ENCODE results near the gene CSRNP2. TPM values are rescaled to one million over a fixed set of nuclear protein-coding genes. Genes with fewer than 3 reads are reported as not detected.
A peak's percentile ranks its signal among the peaks of the same experiment; 100 is the strongest.

Gene CSRNP2
- total and polyA plus RNA-seq, 2 of the 13 experiments (the other 11 are each of a cell fraction or from before 2014, with no cell fraction given): 4.8 to 7.3 TPM

DNA sequence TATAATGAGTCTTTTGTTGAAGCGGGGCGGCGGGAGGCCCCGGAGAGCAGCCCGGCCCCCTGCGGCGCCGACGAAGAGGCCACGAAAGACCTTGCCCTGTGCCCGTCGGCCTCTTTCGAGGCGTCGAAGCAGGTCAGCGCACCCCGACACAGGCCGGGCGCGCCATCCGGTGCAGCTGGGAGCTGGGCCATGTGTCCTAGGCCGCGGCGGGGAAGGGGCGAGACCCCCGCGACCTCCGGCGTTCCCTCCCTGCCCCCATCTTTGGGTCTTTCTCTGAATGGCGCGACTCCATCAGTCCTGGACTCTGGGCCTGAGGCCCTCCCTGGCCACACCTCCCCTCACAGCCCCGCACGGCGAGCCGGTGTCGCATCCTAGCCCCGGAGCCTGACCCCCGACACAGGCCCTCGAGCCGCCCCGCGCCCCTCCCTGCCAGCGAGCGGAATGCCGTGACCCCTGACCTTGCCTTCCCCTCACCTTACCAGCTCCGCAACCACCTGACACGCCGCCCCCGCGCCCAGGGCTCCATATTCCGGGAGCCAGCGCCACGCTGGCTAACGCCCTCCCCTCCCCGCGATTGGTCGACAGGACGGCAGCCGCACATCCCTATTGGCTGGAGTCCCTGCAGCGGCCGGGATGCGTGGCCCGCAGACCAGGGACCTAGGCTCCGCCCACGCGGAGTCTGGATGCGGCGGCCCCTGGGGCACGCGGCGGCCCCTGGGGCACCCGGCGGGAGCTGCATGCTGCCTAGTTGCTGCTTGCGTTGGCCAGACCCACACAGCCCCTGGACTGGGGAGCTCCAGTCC, 57.4 kb downstream of the CSRNP2 start, which contains the start of gene SLC11A2 (continued):
- no peak for TF ChIP-seq ZNF556 (CRISPR knock-in tag; IDR thresholded peaks at IDR 0.05; ENCODE audit: borderline replicate concordance)
- 0 out of 2 replicates have a peak, but pooled peaks have one; percentile 33 for TF ChIP-seq RELA (CRISPR knock-in tag; IDR thresholded peaks at IDR 0.05)
- TF ChIP-seq ZNF607 (CRISPR knock-in tag; IDR thresholded peaks at IDR 0.05; ENCODE audit: borderline replicate concordance): peak; percentile 97
- TF ChIP-seq THAP11 (CRISPR knock-in tag; IDR thresholded peaks at IDR 0.05): peak; percentile 69
- no peak for TF ChIP-seq RNF219 (CRISPR knock-in tag; IDR thresholded peaks at IDR 0.05)
- TF ChIP-seq CHD4 (IDR thresholded peaks at IDR 0.05; ENCODE audit: borderline replicate concordance, low read length): no peak
- 0 out of 2 replicates have a peak, but pooled peaks have one; percentile 21 for TF ChIP-seq ZNF615 (CRISPR knock-in tag; IDR thresholded peaks at IDR 0.05; ENCODE audit: borderline replicate concordance)
- TF ChIP-seq ZZZ3 (CRISPR knock-in tag; IDR thresholded peaks at IDR 0.05; ENCODE audit: borderline replicate concordance): no peak
- no peak for TF ChIP-seq SCMH1 (CRISPR knock-in tag; IDR thresholded peaks at IDR 0.05; ENCODE audit: borderline replicate concordance)
- TF ChIP-seq HIVEP1 (CRISPR knock-in tag; IDR thresholded peaks at IDR 0.05): peak; percentile 89
- TF ChIP-seq, protein P1, sequence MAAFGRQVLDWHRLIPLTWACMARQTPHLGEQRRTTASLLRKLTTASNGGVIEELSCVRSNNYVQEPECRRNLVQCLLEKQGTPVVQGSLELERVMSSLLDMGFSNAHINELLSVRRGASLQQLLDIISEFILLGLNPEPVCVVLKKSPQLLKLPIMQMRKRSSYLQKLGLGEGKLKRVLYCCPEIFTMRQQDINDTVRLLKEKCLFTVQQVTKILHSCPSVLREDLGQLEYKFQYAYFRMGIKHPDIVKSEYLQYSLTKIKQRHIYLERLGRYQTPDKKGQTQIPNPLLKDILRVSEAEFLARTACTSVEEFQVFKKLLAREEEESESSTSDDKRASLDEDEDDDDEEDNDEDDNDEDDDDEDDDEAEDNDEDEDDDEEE (CRISPR knock-in tag; IDR thresholded peaks at IDR 0.05): peak; percentile 79
- TF ChIP-seq, protein P2, sequence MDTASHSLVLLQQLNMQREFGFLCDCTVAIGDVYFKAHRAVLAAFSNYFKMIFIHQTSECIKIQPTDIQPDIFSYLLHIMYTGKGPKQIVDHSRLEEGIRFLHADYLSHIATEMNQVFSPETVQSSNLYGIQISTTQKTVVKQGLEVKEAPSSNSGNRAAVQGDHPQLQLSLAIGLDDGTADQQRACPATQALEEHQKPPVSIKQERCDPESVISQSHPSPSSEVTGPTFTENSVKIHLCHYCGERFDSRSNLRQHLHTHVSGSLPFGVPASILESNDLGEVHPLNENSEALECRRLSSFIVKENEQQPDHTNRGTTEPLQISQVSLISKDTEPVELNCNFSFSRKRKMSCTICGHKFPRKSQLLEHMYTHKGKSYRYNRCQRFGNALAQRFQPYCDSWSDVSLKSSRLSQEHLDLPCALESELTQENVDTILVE (CRISPR knock-in tag; IDR thresholded peaks at IDR 0.05): peak; percentile 61
- no peak for TF ChIP-seq HMGA1 (CRISPR knock-in tag; conservative IDR thresholded peaks at IDR 0.05)
- TF ChIP-seq NFE2L1 (CRISPR knock-in tag; IDR thresholded peaks at IDR 0.05; ENCODE audit: borderline replicate concordance): 0 out of 2 replicates have a peak, but pooled peaks have one; percentile 13
- TF ChIP-seq AFF4 (CRISPR knock-in tag; IDR thresholded peaks at IDR 0.05): no peak
- TF ChIP-seq ZNF766 (CRISPR knock-in tag; IDR thresholded peaks at IDR 0.05; ENCODE audit: borderline replicate concordance): peak; percentile 5; the same call in 1 of the 2 replicates
- TF ChIP-seq, protein P3, sequence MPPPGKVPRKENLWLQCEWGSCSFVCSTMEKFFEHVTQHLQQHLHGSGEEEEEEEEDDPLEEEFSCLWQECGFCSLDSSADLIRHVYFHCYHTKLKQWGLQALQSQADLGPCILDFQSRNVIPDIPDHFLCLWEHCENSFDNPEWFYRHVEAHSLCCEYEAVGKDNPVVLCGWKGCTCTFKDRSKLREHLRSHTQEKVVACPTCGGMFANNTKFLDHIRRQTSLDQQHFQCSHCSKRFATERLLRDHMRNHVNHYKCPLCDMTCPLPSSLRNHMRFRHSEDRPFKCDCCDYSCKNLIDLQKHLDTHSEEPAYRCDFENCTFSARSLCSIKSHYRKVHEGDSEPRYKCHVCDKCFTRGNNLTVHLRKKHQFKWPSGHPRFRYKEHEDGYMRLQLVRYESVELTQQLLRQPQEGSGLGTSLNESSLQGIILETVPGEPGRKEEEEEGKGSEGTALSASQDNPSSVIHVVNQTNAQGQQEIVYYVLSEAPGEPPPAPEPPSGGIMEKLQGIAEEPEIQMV (CRISPR knock-in tag; IDR thresholded peaks at IDR 0.05; ENCODE audit: low read depth): peak; percentile 29; the same call in 1 of the 2 replicates
- no peak for TF ChIP-seq WIZ (CRISPR knock-in tag; IDR thresholded peaks at IDR 0.05)
- TF ChIP-seq YEATS2 (CRISPR knock-in tag; IDR thresholded peaks at IDR 0.05; ENCODE audit: borderline replicate concordance): 0 out of 2 replicates have a peak, but pooled peaks have one; percentile 26

All from HepG2 (cell line).